H9 (cell line): ENCODE data around the gene NOG. TPM values are rescaled to one million over a fixed set of nuclear protein-coding genes. Genes with fewer than 3 reads are reported as not detected.

Experiments used
- DNase-seq: peaks from one replicate; pipeline ENCODE4 v3.0.0-alpha.2; 2017
- H2AFZ ChIP-seq: one replicate; pipeline ENCODE4 v1.6.1; 2013; ENCODE audit warnings: mild to moderate bottlenecking, low read length, control low read depth, moderate library complexity
- H2AK5ac ChIP-seq: 2 replicates; pipeline ENCODE4 v1.6.1; 2013; ENCODE audit warnings: low read length, control low read depth, mixed read lengths; ENCODE audit not compliant: insufficient read length
- H2BK120ac ChIP-seq: one replicate; pipeline ENCODE4 v1.6.1; 2013; ENCODE audit warnings: low read depth, mild to moderate bottlenecking, low read length, control low read depth, inconsistent platforms; ENCODE audit not compliant: poor library complexity, severe bottlenecking
- H2BK12ac ChIP-seq: 2 replicates; pipeline ENCODE4 v1.6.1; 2013; ENCODE audit warnings: low read length, control low read depth, mixed read lengths, low read depth; ENCODE audit not compliant: insufficient read length
- H2BK15ac ChIP-seq: 2 replicates; pipeline ENCODE4 v1.6.1; 2013; ENCODE audit warnings: low read depth, low read length, control low read depth
- H2BK20ac ChIP-seq: one replicate; pipeline ENCODE4 v1.6.1; 2013; ENCODE audit warnings: low read depth, mild to moderate bottlenecking, low read length, control low read depth, inconsistent platforms; ENCODE audit not compliant: poor library complexity, severe bottlenecking
- H2BK5ac ChIP-seq: 2 replicates; pipeline ENCODE4 v1.6.1; 2013; ENCODE audit warnings: low read length, control low read depth, mixed read lengths; ENCODE audit not compliant: insufficient read length
- H3K14ac ChIP-seq: 2 replicates; pipeline ENCODE4 v1.6.1; 2013; ENCODE audit warnings: low read length, control low read depth; ENCODE audit not compliant: insufficient read depth
- H3K18ac ChIP-seq: 2 replicates; pipeline ENCODE4 v1.6.1; 2013; ENCODE audit warnings: low read depth, mild to moderate bottlenecking, mixed read lengths, low read length, control low read depth; ENCODE audit not compliant: insufficient read length
- H3K23ac ChIP-seq: 2 replicates; pipeline ENCODE4 v1.6.1; 2013; ENCODE audit warnings: low read length, control low read depth, mixed read lengths, low read depth; ENCODE audit not compliant: insufficient read length
- H3K23me2 ChIP-seq: 2 replicates; pipeline ENCODE4 v1.6.1; 2013; ENCODE audit warnings: low read depth, mild to moderate bottlenecking, mixed read lengths, low read length, control low read depth; ENCODE audit not compliant: insufficient read length, poor library complexity, severe bottlenecking
- H3K27ac ChIP-seq: 2 replicates; pipeline ENCODE4 v1.5.1; 2013; ENCODE audit warnings: low read length, control low read depth, mixed read lengths, low read depth; ENCODE audit not compliant: insufficient read length
- H3K27me3 ChIP-seq: 2 replicates; pipeline ENCODE4 v1.6.1; 2013; ENCODE audit warnings: low read length, control low read depth, inconsistent platforms; ENCODE audit not compliant: insufficient read depth
- H3K4ac ChIP-seq: 2 replicates; pipeline ENCODE4 v1.6.1; 2013; ENCODE audit warnings: low read depth, mild to moderate bottlenecking, control low read depth, inconsistent platforms, low read length, moderate library complexity
- H3K4me1 ChIP-seq: 2 replicates; pipeline ENCODE4 v1.6.1; 2013; ENCODE audit warnings: low read length, control low read depth, inconsistent platforms; ENCODE audit not compliant: insufficient read depth
- H3K4me2 ChIP-seq: 2 replicates; pipeline ENCODE4 v1.6.1; 2013; ENCODE audit warnings: low read length, control low read depth, mixed read lengths; ENCODE audit not compliant: insufficient read length, insufficient read depth
- H3K56ac ChIP-seq: 2 replicates; pipeline ENCODE4 v1.6.1; 2013; ENCODE audit warnings: low read depth, mild to moderate bottlenecking, mixed read lengths, low read length, control low read depth; ENCODE audit not compliant: insufficient read length
- H3K79me1 ChIP-seq: 2 replicates; pipeline ENCODE4 v1.6.1; 2013; ENCODE audit warnings: low read depth, mild to moderate bottlenecking, moderate library complexity, low read length, control low read depth, inconsistent platforms; ENCODE audit not compliant: insufficient read depth, poor library complexity, severe bottlenecking
- H3K79me2 ChIP-seq: 2 replicates; pipeline ENCODE4 v1.6.1; 2013; ENCODE audit warnings: low read length, control low read depth, inconsistent platforms; ENCODE audit not compliant: insufficient read depth
- H3K9ac ChIP-seq: 2 replicates; pipeline ENCODE4 v1.6.1; 2013; ENCODE audit warnings: low read length, control low read depth, mixed read lengths; ENCODE audit not compliant: insufficient read length; ENCODE audit errors: extremely low read depth
- H3K9me3 ChIP-seq: one replicate; pipeline ENCODE4 v1.6.1; 2013; ENCODE audit warnings: low read depth, low read length, inconsistent platforms; ENCODE audit not compliant: control insufficient read depth
- H3T11ph ChIP-seq: one replicate; pipeline ENCODE4 v1.6.1; 2013; ENCODE audit warnings: mild to moderate bottlenecking, low read length, control low read depth, inconsistent platforms
- H4K20me1 ChIP-seq: one replicate; pipeline ENCODE4 v1.6.1; 2013; ENCODE audit not compliant: control insufficient read depth, insufficient read length, insufficient read depth
- H4K5ac ChIP-seq: 2 replicates; pipeline ENCODE4 v1.6.1; 2013; ENCODE audit warnings: low read depth, mild to moderate bottlenecking, mixed read lengths, low read length, control low read depth; ENCODE audit not compliant: insufficient read length
- H4K8ac ChIP-seq: replicated peaks from 2 replicates; pipeline ENCODE4 v1.6.1; 2013; ENCODE audit warnings: low read length, control low read depth, mixed read lengths, low read depth; ENCODE audit not compliant: insufficient read length
- H4K91ac ChIP-seq: 2 replicates; pipeline ENCODE4 v1.6.1; 2013; ENCODE audit warnings: low read depth, mild to moderate bottlenecking, moderate library complexity, mixed read lengths, low read length, control low read depth; ENCODE audit not compliant: insufficient read length
- H3K27ac Mint-ChIP-seq, 3 experiments: 2 replicates in 2 of 3; 3 replicates in 1 of 3; pipeline ENCODE4 v1.8.0; 2020 to 2021; ENCODE audit warnings: mixed read lengths in 3 of 3, mild to moderate bottlenecking in 1 of 3, moderate library complexity in 1 of 3
- H3K27me3 Mint-ChIP-seq: 2 replicates; pipeline ENCODE4 v1.8.0; 2021; ENCODE audit warnings: low read depth, mild to moderate bottlenecking, moderate library complexity, mixed read lengths
- H3K36me3 Mint-ChIP-seq, 3 experiments: 2 replicates in 2 of 3; 3 replicates in 1 of 3; pipeline ENCODE4 v1.8.0; 2020 to 2021; ENCODE audit warnings: low read depth in 3 of 3, mixed read lengths in 3 of 3; ENCODE audit not compliant: insufficient read depth in 1 of 3
- H3K4me1 Mint-ChIP-seq, 2 experiments: 2 replicates each; pipeline ENCODE4 v1.8.0; 2020; ENCODE audit warnings: mixed read lengths in 2 of 2
- H3K4me3 Mint-ChIP-seq, 2 experiments: 2 replicates in 1 of 2; 3 replicates in 1 of 2; pipeline ENCODE4 v1.8.0; 2020 to 2021; ENCODE audit warnings: mild to moderate bottlenecking in 2 of 2, mixed read lengths in 2 of 2, moderate library complexity in 1 of 2
- H3K9me3 Mint-ChIP-seq, 2 experiments: 2 replicates in 1 of 2; 3 replicates in 1 of 2; pipeline ENCODE4 v1.8.0; 2020; ENCODE audit warnings: mild to moderate bottlenecking in 2 of 2, mixed read lengths in 2 of 2, moderate library complexity in 1 of 2
- WGBS: extraction: QIAGEN DNeasy Blood & Tissue Kit; methylation state at CpG from one replicate; pipeline ENCODE4 v1.1.7; 2013; ENCODE audit warnings: missing lambda C conversion rate, low lambda C conversion rate, mixed read lengths; ENCODE audit not compliant: insufficient read length; ENCODE audit errors: extremely low coverage; 5-methylcytosine and 5-hydroxymethylcytosine counted together
- total RNA-seq: library from RNA; stranded (reverse); gene quantifications from 2 replicates; pipeline ENCODE4 v1.2.1, GENCODE V29; 2021
- TF ChIP-seq, protein P1 (sequence below): fragments of 200-600 bp; sonication (generic); conservative IDR thresholded peaks from 3 replicates; pipeline ENCODE4 v1.8.0; 2021; ENCODE audit warnings: antibody characterized with exemption, mild to moderate bottlenecking

NOG gene
- total RNA-seq, 1 experiment from 2014 or later, result not detected

DNA sequence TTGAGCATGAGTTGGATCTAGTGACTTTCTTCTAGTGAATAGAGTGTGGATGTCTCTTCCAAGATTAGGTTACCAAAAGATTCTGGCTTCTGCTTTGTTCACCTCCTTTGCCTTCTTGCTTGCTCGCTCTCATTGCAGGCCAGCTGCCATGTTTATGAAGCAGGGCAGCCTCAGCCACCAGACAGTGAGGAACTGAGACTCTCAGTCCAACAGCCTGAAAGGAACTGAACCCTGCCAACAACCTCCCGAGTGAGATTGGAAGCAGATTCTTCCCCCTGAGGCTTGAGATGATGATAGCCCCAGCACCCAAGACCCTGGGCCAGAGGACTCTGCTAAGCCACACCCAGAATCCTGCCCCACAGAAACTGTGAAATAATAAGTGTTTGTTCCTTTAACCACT, 48.4 kb downstream of the NOG start:
- Histone ChIP-seq H2BK20ac (no peak overlapping the region), H3K23me2 (no peaks in the 10 kb centered on the region), H3K56ac (no peak overlapping the region), H3T11ph (no peak overlapping the region), H3K4me1 (no peaks in the 10 kb centered on the region), H2BK120ac (no peak overlapping the region), H3K4ac (no peak overlapping the region), H2BK12ac (no peak overlapping the region), H4K20me1 (no peaks in the 10 kb centered on the region), H2BK15ac (no peak overlapping the region), H4K8ac (no peak overlapping the region), H3K9me3 (no peaks in the 10 kb centered on the region), H3K9ac (no peak overlapping the region), H2AFZ (no peak overlapping the region), H3K79me2 (no peaks in the 10 kb centered on the region), H4K5ac (no peak overlapping the region), H4K91ac (no peak overlapping the region), H3K23ac (no peak overlapping the region), H3K14ac (no peak overlapping the region), H3K18ac (no peak overlapping the region), H3K27ac (no peak overlapping the region), H3K79me1 (no peaks in the 10 kb centered on the region), H3K27me3 (no peaks in the 10 kb centered on the region), H2BK5ac (no peak overlapping the region), H3K4me2 (no peak overlapping the region), H2AK5ac (no peak overlapping the region)
- TF ChIP-seq, protein P1, sequence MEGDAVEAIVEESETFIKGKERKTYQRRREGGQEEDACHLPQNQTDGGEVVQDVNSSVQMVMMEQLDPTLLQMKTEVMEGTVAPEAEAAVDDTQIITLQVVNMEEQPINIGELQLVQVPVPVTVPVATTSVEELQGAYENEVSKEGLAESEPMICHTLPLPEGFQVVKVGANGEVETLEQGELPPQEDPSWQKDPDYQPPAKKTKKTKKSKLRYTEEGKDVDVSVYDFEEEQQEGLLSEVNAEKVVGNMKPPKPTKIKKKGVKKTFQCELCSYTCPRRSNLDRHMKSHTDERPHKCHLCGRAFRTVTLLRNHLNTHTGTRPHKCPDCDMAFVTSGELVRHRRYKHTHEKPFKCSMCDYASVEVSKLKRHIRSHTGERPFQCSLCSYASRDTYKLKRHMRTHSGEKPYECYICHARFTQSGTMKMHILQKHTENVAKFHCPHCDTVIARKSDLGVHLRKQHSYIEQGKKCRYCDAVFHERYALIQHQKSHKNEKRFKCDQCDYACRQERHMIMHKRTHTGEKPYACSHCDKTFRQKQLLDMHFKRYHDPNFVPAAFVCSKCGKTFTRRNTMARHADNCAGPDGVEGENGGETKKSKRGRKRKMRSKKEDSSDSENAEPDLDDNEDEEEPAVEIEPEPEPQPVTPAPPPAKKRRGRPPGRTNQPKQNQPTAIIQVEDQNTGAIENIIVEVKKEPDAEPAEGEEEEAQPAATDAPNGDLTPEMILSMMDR, result no peak
- Mint-ChIP-seq H3K4me3 (no peak overlapping the region), H3K36me3 (no peaks in the 10 kb centered on the region), H3K27me3 (peaks cover 24% of the 10 kb centered on the region), H3K27ac (no peak overlapping the region), H3K9me3 (no peaks in the 10 kb centered on the region), H3K4me1 (peaks cover 3 to 4% of the 10 kb centered on the region in 2 experiments)
- no CpG with 5 or more reads among the region's 2 CpGs for WGBS
- no peak for DNase-seq
